Astrocyte of the cerebellum (primary cell): ENCODE measurements around the gene MEI4.

Experiments
- DNase-seq: peaks from one replicate; pipeline ENCODE4 v3.0.0-alpha.2; 2011; ENCODE audit warnings: low read depth
- H3K4me3 ChIP-seq: 2 replicates; pipeline ENCODE4 v1.5.1; 2011; ENCODE audit warnings: mild to moderate bottlenecking, low read depth, low read length, moderate library complexity
- CTCF ChIP-seq: IDR thresholded peaks from 2 replicates; pipeline ENCODE4 v1.5.1; 2012; ENCODE audit warnings: low read length, low read depth, moderate library complexity, mild to moderate bottlenecking; ENCODE audit errors: missing control alignments
- in situ Hi-C: cut with HindIII; loops from 2 replicates; pipeline ENCODE4 v1.10.0; 2017; ENCODE audit warnings: low sequenced_read_pairs

The MEI4 gene

GRCh38 chr6:77764364-77764763, 111.5 kb downstream of the MEI4 start:
- in situ Hi-C loops, result no loop called here
- no peak for DNase-seq
- no peak overlapping the region for H3K4me3 ChIP-seq
- TF ChIP-seq CTCF, result no peak

- no peak for DNase-seq
- TF ChIP-seq CTCF, result no peak
- H3K4me3 ChIP-seq, result no peak overlapping the region
- in situ Hi-C loops, result no loop called here
Observed at GRCh38 chr6:77773157-77773822, 120.5 kb downstream of the MEI4 start.

- in situ Hi-C loops, result no loop called here
- H3K4me3 ChIP-seq, result no peak overlapping the region
- DNase-seq, result no peak
- no peak for TF ChIP-seq CTCF
Observed at GRCh38 chr6:77774457-77774856, 121.6 kb downstream of the MEI4 start.

DNA sequence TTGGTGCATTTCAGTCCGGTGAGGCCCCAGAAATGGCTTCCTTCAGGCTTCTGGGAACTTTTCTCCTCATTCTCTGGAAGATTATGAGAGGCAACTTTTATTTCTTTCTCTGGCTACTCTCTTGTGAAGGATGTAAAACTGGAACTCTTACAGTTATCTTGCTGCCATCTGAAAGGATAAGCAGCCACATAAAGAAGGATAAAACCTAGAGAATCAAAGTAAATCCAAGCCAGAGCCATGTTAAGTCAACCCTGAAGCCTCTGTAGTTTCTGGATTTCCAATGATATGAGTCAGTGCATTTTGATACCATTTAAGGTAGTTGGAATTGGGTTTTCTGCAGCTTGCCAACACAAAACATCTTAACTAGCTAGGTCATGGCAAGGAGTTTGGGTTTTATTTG, 123.6 kb downstream of the MEI4 start:
- TF ChIP-seq CTCF, result no peak
- H3K4me3 ChIP-seq, result no peak overlapping the region
- no peak for DNase-seq
- in situ Hi-C loops, result no loop called here

GRCh38 chr6:77778527-77778926, 125.7 kb downstream of the MEI4 start:
- in situ Hi-C loops, result no loop called here
- DNase-seq, result no peak
- TF ChIP-seq CTCF, result no peak
- H3K4me3 ChIP-seq, result no peak overlapping the region

- no peak for DNase-seq
- no peak overlapping the region for H3K4me3 ChIP-seq
- TF ChIP-seq CTCF, result no peak
- in situ Hi-C loops, result no loop called here
Observed at GRCh38 chr6:77786935-77787629, 134.2 kb downstream of the MEI4 start.
